HepG2 (cell line): Measurements from ENCODE around the gene ABCA2. TPM values are rescaled to one million over a fixed set of nuclear protein-coding genes. Genes with fewer than 3 reads are reported as not detected.

ENCODE experiments used
- AKAP8 ChIP-seq: sonication (generic); formaldehyde crosslinking; IDR thresholded peaks from 2 replicates; pipeline ENCODE4 v1.5.1; 2020; ENCODE audit warnings: mild to moderate bottlenecking, missing genetic modification reagents
- CHD4 ChIP-seq: fragments of 200-600 bp; sonication (generic); IDR thresholded peaks from 2 replicates; pipeline ENCODE4 v1.7.0; 2017; ENCODE audit warnings: mild to moderate bottlenecking, low read length, borderline replicate concordance
- GATAD1 ChIP-seq: IDR thresholded peaks from 2 replicates; pipeline ENCODE4 v1.6.1; 2016; ENCODE audit warnings: missing genetic modification reagents, missing compliant biosample characterization
- MXI1 ChIP-seq: IDR thresholded peaks from 3 replicates; pipeline ENCODE4 v1.6.1; 2012; ENCODE audit warnings: low read depth, low read length, inconsistent platforms, borderline replicate concordance
- SETDB1 ChIP-seq: sonication (generic); formaldehyde crosslinking; IDR thresholded peaks from 2 replicates; pipeline ENCODE4 v1.5.1; 2020; ENCODE audit warnings: missing genetic modification reagents, mild to moderate bottlenecking, borderline replicate concordance
- TOE1 ChIP-seq: sonication (generic); formaldehyde crosslinking; IDR thresholded peaks from 2 replicates; pipeline ENCODE4 v1.4.0; 2020; ENCODE audit warnings: mild to moderate bottlenecking, missing genetic modification reagents
- ZNF12 ChIP-seq: sonication (generic); formaldehyde crosslinking; IDR thresholded peaks from 2 replicates; pipeline ENCODE4 v1.5.0; 2020; ENCODE audit warnings: missing genetic modification reagents
- ZNF138 ChIP-seq: sonication (generic); formaldehyde crosslinking; IDR thresholded peaks from 2 replicates; pipeline ENCODE4 v1.5.0; 2020; ENCODE audit warnings: mild to moderate bottlenecking, low read depth, missing genetic modification reagents
- ZNF354B ChIP-seq: sonication (generic); formaldehyde crosslinking; IDR thresholded peaks from 2 replicates; pipeline ENCODE4 v1.8.0; 2022; ENCODE audit warnings: mild to moderate bottlenecking, missing genetic modification reagents
- ZNF607 ChIP-seq: sonication (generic); formaldehyde crosslinking; IDR thresholded peaks from 2 replicates; pipeline ENCODE4 v1.5.1; 2020; ENCODE audit warnings: missing genetic modification reagents, mild to moderate bottlenecking, borderline replicate concordance
- polyA plus RNA-seq, 8 experiments: library from polyadenylated mRNA; depleted of rRNA in 3 of 8; stranded (reverse) in 7 of 8; unstranded in 1 of 8; fragments of >200 nt; fragmentation: Illumina TruSeq in 4 of 8; extraction: Trizol in 4 of 8; gene quantifications; 2 replicates each; pipeline versions ENCODE4 v1.2.1 to v1.2.3, GENCODE V29; 2011 to 2016; ENCODE audit warnings: low read depth in 4 of 8, missing spikeins in 1 of 8, mixed read lengths in 1 of 8; ENCODE audit not compliant: insufficient read depth in 1 of 8
- total RNA-seq, 5 experiments: library from RNA; depleted of rRNA; stranded (reverse); fragments of >200 nt; fragmentation: Illumina TruSeq; extraction: Trizol; gene quantifications; 2 replicates each; pipeline ENCODE4 v1.2.3, GENCODE V29; 2016; ENCODE audit warnings: low read depth in 1 of 5
- TF ChIP-seq, protein P1 (sequence below): sonication (generic); formaldehyde crosslinking; IDR thresholded peaks from 2 replicates; pipeline ENCODE4 v1.5.1; 2020; ENCODE audit warnings: mild to moderate bottlenecking, missing genetic modification reagents, moderate library complexity
- TF ChIP-seq, protein P2 (sequence below): sonication (generic); formaldehyde crosslinking; IDR thresholded peaks from 2 replicates; pipeline ENCODE4 v1.4.0; 2020; ENCODE audit warnings: missing genetic modification reagents, mild to moderate bottlenecking, borderline replicate concordance

The ABCA2 gene
- total and polyA plus RNA-seq, 2 of the 13 experiments (the other 11 are each of a cell fraction or from before 2014, with no cell fraction given): 2.9 to 19.2 TPM

DNA sequence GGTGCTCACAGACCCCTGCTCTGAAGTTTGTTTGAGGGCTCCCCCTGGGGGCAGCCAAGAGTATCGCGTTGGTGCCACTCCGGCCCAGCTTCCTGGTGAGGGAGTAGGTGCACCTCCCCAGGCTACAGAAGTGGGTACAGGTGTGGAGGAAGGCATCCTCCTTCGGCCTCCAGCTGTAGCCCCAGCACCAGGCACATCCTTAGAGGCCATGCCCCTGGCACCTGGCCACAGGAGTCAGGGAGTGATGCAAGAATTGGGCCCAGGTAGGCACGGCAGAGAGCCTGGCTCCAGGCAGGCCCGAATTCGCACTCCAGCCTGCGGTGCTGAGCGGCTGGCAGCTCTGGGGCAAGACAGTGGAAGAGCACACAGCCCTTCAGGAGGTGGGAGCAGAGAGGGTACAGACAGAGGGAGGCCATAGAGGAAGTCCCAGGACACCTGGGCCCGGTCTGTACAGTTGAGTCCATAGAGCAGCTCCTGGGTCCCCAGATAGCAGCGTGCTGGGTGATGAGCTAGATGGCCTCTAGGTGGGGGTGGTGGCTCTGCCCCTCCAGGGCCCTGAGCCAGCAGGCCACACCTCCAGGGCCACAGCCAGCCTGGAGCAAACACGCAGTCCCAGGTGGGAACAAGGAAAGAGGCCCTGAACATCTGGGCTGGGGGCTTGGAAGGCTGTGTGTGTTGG lies 40.0 kb upstream of the ABCA2 start (continued):
- TF ChIP-seq, protein P1, sequence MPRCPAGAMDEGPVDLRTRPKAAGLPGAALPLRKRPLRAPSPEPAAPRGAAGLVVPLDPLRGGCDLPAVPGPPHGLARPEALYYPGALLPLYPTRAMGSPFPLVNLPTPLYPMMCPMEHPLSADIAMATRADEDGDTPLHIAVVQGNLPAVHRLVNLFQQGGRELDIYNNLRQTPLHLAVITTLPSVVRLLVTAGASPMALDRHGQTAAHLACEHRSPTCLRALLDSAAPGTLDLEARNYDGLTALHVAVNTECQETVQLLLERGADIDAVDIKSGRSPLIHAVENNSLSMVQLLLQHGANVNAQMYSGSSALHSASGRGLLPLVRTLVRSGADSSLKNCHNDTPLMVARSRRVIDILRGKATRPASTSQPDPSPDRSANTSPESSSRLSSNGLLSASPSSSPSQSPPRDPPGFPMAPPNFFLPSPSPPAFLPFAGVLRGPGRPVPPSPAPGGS (CRISPR knock-in tag): peak; percentile 61
- TF ChIP-seq ZNF12 (CRISPR knock-in tag) (no peak), CHD4 (peak; percentile 48; the same call in 1 of the 2 replicates), AKAP8 (CRISPR knock-in tag) (peak; percentile 58), GATAD1 (peak; percentile 39; the same call in 1 of the 2 replicates), ZNF354B (0 out of 2 replicates have a peak, but pooled peaks have one; percentile 75), SETDB1 (CRISPR knock-in tag) (no peak), ZNF607 (peak; percentile 29; the same call in 1 of the 2 replicates), MXI1 (peak; percentile 56; the same call in 1 of the 3 replicates), ZNF138 (CRISPR knock-in tag) (0 out of 2 replicates have a peak, but pooled peaks have one; percentile 15), TOE1 (no peak)
- TF ChIP-seq, protein P2, sequence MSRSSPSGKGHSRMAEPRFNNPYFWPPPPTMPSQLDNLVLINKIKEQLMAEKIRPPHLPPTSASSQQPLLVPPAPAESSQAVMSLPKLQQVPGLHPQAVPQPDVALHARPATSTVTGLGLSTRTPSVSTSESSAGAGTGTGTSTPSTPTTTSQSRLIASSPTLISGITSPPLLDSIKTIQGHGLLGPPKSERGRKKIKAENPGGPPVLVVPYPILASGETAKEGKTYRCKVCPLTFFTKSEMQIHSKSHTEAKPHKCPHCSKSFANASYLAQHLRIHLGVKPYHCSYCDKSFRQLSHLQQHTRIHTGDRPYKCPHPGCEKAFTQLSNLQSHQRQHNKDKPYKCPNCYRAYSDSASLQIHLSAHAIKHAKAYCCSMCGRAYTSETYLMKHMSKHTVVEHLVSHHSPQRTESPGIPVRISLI (CRISPR knock-in tag): peak; percentile 47; the same call in 1 of the 2 replicates
- TF ChIP-seq, all 625 proteins: peak for 140
